GM23338 (cell line): ENCODE results near the gene STARD8.

ENCODE experiments used
- CREB1 ChIP-seq: fragments of 250-450 bp; sonication (Bioruptor Pico); IDR thresholded peaks from 2 replicates; pipeline ENCODE4 v1.5.0; 2020; ENCODE audit warnings: low read depth, mild to moderate bottlenecking, moderate library complexity
- EZH2 ChIP-seq: fragments of 200-600 bp; sonication (generic); IDR thresholded peaks from one replicate; pipeline ENCODE4 v1.8.0; 2017; ENCODE audit warnings: antibody characterized with exemption, mild to moderate bottlenecking, low read depth; ENCODE audit not compliant: unreplicated experiment
- EZH2phosphoT487 ChIP-seq: fragments of 200-600 bp; sonication (generic); IDR thresholded peaks from one replicate; pipeline ENCODE4 v1.8.1; 2018; ENCODE audit warnings: antibody characterized with exemption; ENCODE audit not compliant: unreplicated experiment
- JUNB ChIP-seq: IDR thresholded peaks from one replicate; pipeline ENCODE4 v1.6.1; 2016; ENCODE audit warnings: antibody characterized with exemption; ENCODE audit not compliant: unreplicated experiment
- POLR2AphosphoS5 ChIP-seq: IDR thresholded peaks from 2 replicates; pipeline ENCODE4 v1.6.1; 2016; ENCODE audit warnings: antibody characterized with exemption, low read depth
- ZNF114 ChIP-seq: fragments of 250-450 bp; sonication (Bioruptor Pico); IDR thresholded peaks from 2 replicates; pipeline ENCODE4 v1.5.0; 2020; ENCODE audit warnings: mild to moderate bottlenecking, moderate library complexity
- TF ChIP-seq, protein P1 (sequence below), 2 experiments: fragments of 200-600 bp in 1 of 2; sonication (generic) in 1 of 2; conservative IDR thresholded peaks; 2 replicates each; pipeline versions ENCODE4 v1.5.1 to v1.6.1; 2016 to 2017; ENCODE audit warnings: antibody characterized with exemption in 2 of 2, low read depth in 2 of 2, mild to moderate bottlenecking in 2 of 2, moderate library complexity in 1 of 2

- TF ChIP-seq, protein P1, sequence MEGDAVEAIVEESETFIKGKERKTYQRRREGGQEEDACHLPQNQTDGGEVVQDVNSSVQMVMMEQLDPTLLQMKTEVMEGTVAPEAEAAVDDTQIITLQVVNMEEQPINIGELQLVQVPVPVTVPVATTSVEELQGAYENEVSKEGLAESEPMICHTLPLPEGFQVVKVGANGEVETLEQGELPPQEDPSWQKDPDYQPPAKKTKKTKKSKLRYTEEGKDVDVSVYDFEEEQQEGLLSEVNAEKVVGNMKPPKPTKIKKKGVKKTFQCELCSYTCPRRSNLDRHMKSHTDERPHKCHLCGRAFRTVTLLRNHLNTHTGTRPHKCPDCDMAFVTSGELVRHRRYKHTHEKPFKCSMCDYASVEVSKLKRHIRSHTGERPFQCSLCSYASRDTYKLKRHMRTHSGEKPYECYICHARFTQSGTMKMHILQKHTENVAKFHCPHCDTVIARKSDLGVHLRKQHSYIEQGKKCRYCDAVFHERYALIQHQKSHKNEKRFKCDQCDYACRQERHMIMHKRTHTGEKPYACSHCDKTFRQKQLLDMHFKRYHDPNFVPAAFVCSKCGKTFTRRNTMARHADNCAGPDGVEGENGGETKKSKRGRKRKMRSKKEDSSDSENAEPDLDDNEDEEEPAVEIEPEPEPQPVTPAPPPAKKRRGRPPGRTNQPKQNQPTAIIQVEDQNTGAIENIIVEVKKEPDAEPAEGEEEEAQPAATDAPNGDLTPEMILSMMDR (conservative IDR thresholded peaks at IDR 0.05; ENCODE audit: low read depth in 2 of 2): no peak
- no peak for TF ChIP-seq POLR2AphosphoS5
- no peak for TF ChIP-seq ZNF114 (CRISPR knock-in tag)
- TF ChIP-seq CREB1 (CRISPR knock-in tag): no peak
- TF ChIP-seq EZH2: no peak
- no peak for TF ChIP-seq EZH2phosphoT487
- no peak for TF ChIP-seq JUNB
Observed at GRCh38 chrX:68720851-68721250, 73.4 kb downstream of the STARD8 start.
